ENCODE data around the gene GABRA6.

- TF ChIP-seq, protein P1, sequence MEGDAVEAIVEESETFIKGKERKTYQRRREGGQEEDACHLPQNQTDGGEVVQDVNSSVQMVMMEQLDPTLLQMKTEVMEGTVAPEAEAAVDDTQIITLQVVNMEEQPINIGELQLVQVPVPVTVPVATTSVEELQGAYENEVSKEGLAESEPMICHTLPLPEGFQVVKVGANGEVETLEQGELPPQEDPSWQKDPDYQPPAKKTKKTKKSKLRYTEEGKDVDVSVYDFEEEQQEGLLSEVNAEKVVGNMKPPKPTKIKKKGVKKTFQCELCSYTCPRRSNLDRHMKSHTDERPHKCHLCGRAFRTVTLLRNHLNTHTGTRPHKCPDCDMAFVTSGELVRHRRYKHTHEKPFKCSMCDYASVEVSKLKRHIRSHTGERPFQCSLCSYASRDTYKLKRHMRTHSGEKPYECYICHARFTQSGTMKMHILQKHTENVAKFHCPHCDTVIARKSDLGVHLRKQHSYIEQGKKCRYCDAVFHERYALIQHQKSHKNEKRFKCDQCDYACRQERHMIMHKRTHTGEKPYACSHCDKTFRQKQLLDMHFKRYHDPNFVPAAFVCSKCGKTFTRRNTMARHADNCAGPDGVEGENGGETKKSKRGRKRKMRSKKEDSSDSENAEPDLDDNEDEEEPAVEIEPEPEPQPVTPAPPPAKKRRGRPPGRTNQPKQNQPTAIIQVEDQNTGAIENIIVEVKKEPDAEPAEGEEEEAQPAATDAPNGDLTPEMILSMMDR (IDR thresholded peaks at IDR 0.05) = no peak
- TF ChIP-seq POLR2A (IDR thresholded peaks at IDR 0.05) (no peak), EP300 (IDR thresholded peaks at IDR 0.05) (no peak)
Measured at GRCh38 chr5:161734741-161735140, 49.2 kb downstream of the GABRA6 start.
